HG03354 (cell line): ENCODE results near the gene CHMP2B.

Experiments
- ATAC-seq: cut with Tn5 transposase; IDR thresholded peaks from one replicate; pipeline ENCODE4 v1.9.1; 2021; ENCODE audit warnings: mild to moderate bottlenecking; ENCODE audit not compliant: unreplicated experiment, poor library complexity, severe bottlenecking

Gene CHMP2B, protein sequence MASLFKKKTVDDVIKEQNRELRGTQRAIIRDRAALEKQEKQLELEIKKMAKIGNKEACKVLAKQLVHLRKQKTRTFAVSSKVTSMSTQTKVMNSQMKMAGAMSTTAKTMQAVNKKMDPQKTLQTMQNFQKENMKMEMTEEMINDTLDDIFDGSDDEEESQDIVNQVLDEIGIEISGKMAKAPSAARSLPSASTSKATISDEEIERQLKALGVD

DNA sequence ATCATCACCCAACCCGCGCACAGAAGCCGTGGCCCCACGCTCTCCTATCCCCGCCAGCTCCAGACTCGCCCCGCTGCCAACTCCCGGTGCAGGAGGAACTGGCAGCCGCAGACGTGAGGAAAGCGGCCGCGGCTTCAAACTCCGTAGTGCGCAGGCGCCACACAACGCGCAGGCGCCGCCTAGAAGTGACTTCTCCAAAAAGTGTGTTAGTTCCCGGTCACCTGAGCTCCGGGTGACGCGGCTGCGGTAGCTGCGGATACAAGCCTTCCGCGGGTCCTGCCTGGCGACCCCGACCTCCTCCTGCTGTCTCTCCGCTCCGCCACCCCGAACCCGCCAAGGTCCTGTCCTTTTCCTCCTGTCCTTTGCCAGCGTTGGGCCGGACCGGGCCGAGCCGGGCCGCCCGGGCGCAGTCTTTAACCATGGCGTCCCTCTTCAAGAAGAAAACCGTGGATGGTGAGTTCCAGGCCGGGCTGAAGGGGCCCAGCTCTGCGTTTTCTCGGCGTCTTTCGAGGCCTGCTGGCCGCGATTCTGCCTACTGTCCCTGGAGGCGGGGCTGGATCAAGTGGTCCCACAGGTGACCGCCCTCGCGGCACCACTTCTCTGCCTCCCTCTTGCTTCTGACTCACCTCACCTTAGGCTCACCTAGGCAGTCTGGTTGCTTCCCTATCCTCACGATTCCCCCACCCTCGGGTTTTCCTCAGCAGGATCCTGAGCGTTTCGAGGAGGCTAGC, at the start of gene CHMP2B:
CHMP2B (plus strand) TSS at position 206 of the 731 bp plus-strand sequence; CDS start at position 420, 214 bp downstream.
- ATAC-seq, result peak; percentile 97

DNA sequence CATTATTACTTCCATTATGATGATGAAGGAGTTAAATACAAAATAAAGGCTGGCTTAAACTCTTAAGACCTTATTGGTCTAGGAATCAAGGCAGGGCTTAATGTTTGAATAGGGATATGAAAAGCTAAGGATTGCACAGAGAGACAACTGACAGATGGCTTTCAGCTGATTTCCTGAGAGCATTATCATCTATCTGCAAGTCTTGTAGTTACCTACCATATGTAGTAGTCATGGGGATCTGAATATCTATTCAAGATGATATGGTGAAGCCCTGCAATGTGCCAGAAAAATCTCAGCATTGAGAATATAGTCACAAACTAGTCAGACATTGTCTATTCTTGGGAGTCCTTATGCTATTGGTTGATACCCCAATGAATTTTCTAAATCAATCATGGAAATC, 47.5 kb upstream of the CHMP2B start:
- ATAC-seq, result no peak

DNA sequence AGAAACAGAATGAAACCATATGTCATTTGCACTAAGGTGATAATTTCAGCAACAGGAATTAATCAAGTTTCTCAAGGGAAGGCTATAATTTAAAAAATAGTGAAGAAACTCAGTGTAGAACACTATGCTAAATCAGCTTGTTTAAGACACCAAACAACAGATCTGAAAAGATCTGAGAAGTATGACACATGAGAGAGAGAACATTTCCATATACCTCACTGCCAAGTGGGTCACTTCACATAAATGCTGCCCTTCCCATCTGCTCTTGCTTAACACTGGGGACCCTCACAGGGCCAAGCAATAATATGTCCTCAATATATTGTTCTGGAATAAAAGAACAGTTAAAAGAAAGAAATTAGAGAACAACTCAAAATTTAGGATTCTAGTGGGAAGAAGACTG, 45.6 kb upstream of the CHMP2B start:
- no peak for ATAC-seq

DNA sequence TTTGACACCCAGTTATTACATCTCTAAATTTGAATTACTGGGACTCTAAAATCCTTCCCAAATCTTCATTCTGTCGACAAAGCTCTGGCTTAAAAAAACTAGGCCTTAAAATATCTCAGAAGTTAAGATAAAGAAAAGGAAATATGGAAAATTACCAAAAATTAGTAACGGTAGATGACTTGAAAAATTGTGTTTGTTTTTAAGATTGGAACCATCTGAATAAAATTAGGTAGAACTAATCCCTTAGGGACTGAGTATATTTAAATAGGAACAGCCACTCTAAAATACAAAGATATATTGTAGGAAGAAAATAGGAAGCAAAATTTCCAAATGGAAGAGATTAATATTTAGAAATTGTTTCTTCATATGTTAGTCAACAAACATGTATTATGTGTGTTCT, 45.1 kb upstream of the CHMP2B start:
- no peak for ATAC-seq

DNA sequence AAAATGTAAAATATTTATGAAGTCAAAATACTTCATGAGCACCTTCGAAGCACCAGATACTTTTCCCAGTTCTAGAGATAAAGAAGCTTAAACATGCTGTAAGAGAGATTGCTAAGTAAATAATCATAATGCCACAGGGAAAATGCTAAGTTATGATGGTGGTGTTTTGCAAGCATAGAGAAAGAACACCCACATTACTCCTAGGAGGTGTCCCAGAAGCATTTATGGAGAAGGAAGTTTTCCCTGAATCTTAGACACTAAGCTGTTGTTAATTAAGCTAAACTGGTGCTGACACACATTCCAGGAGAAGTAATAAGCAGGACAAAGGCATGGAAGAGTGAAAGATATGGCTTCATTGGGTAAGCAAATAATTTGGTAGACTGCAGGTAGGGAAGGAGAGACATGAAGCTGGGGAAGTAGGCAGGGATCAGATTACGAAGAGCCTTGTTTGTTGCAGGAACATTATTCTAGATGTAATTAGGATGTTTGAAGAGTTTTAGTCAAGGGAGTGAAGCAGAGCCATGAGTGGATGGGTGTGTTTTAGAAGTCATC, 40.4 kb upstream of the CHMP2B start:
- no peak for ATAC-seq

DNA sequence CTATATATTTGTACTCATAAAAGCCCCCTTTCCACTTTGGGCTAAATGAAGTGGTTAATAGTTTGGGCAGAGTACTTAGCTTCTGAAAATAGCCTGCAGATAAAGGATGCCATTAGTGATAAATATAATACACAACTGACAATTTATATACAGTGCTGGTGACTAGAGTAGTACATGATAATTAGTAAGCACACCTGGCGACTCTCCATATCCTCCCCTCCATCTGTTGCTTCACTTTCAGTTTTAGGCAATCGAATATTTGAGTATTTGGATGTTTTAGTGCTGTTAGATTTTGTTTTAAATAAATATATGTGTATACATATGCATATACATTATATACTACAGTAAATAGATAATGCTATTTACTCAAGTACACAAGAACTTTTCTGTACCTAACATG, 35.9 kb upstream of the CHMP2B start:
- no peak for ATAC-seq

DNA sequence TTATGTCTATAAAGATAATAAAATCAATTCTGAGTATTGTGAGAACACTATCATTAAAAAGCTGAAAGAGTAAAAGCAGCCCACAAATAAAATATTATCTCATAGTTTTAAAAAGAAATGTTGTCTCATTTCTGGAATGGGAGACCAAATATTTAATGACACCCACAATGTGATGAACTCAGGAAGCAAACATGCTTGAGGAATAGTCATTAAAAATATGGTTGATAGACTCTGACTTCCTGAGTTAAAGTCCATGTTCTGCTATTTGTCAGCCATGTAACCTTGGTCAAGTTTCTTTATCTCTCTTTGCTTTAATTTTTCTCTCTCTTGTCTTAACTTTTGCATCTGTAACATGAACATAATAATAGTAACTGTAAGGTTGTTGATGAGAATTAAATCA, 35.5 kb upstream of the CHMP2B start:
- ATAC-seq, result no peak

DNA sequence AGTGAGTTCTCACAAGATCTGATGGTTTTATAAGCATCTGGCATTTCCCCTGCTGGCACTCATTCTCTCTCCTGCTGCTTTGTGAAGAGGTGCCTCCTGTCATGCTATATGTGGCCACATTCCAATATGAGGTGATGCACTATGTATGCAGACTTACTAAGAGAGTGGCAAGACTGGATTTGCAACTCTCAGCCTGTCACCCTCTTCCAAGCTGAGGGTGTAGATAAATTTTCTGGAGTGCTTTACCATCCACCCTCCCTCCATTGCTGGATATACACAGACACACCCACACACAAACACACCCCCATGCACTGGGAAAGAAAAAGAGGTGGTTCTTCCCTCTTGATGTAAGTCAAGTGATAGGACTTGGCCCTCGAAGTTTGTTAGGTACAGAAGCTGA, 30.2 kb upstream of the CHMP2B start:
- no peak for ATAC-seq

DNA sequence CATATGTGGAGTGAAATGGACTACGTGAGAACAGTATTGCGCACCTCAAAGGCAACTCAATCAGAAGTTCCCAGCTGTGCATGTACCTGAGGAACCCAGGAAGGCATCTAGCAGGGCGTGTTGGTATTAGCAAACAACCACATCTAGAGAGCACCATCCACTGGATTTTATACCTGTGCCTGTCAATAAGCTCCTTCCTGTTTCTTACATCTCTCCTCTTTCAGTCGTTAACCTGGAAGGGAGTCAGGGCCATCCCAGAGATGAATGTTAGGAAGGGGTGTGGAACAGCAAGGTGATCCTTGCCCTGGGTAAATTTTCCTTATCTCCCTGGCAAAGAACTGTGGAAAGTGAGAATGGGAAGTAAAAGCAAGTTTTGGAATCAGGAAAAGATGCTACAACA, 29.6 kb upstream of the CHMP2B start:
- no peak for ATAC-seq

DNA sequence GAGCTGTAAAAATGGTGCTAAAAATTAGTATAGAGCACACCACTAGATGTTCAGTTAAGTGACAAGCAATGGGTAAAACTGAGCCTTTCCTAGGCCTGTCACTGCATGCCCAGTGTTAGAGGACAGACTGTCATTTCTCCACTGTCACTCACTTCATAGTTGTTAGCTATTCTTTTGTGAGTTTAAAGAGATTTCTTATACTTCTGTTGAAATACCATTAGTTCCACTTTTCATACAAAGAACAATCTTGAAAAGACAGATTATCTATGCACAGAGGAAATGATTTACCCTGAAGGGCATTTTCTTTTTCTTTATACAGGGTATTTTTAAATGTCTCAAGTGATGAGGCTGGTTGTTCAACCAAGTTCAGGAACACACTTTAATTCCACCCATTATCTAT, 28.3 kb upstream of the CHMP2B start:
- no peak for ATAC-seq

DNA sequence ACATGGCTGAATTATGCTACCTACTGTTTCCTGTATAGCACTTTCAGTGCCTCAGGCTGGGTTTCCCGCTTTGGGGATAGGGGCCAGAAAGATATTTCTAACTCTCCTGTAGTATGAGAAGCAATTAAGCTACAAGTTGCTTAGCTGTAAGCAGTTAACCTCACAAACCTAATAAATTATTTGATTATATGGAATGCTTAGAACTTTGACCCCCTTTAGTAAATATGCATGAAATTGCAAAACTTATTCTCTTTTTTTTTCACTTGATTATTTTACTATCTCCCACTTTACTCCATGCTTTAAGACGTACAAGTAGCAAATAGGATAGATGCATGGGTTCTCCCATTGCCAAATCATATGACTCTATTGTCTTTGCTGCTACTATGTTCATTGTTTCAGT, 27.5 kb upstream of the CHMP2B start:
- no peak for ATAC-seq

DNA sequence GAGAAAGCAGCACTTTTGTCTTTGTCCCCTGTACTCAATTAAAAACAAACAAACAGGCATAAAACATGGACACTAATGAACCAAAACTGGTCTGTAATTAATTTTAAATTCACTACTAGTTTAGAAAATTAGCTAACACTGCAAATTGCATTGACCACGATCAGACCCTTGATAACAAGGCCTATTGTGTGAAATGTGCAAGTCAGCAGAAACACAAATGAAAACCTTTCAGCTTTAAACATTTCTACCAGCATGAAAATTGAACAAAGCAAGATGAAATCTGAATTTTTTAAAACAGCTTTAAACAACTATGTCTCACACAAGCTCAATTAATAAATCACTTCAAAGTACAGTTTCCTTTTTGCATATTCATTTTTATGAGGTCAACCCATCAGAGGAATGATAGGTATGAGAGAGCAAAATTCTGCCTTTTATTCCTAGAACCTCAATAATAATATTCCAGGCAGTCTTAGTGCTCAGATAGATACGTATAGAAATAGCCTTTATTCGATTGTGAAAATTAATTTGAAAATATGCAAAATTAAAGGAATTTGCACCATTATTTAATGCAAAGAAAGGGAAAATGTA, 27.0 kb upstream of the CHMP2B start:
- ATAC-seq, result no peak

DNA sequence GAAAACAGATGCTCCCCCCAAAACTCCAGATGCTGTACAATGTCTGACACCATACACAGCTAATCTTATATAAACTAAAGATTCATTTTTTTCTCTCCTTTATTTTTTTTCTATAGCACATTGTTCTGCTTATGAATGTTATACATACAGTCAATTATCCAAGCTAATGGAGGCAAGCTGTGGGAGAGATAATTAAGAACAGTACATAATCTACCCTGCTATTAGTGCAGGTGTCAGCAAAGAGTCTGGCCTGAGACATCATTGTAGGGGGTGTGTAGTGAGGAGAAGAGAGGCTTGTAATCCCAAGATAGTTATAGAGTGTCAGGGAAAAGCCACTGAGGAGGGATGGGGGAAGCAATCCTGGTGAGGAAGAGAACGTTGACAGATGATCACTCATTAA, 25.4 kb upstream of the CHMP2B start:
- ATAC-seq, result no peak

DNA sequence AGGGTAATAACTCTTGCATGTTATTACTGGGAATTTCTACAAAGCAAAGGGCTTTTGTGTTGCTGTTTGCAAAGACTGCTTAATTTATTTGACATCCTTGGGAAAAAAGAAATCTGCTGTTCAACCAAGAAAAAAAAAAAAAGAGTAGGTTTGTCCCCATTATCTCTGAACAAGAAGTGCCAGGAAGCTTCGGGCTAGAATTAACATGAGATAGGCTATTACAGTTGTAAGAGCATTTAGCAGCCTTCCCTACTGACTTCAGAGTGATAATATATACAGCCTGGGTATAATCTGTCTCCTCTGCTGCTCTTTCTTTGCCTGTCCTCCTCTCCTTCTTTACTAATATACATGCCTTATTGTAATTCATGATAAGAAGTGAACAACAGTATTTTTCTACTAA, 23.3 kb upstream of the CHMP2B start:
- no peak for ATAC-seq

DNA sequence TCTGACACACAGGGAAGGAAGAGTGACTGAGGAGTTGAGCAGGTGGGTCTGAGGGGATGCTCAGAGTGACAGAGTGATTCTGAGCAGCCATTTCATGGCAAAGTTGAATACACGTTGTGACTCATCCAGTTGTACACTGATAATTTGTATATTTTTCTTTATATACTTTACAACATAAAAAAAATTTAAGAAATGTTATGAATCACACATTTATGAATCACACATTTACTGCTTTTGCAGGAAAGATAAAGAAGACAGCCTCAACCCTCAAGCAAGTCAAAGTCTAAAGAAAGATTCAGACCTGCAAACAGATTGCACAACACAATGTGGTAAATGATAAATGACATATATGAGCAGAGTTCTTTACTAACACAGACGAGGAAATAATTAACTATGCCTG, 21.0 kb upstream of the CHMP2B start:
- ATAC-seq, result no peak

DNA sequence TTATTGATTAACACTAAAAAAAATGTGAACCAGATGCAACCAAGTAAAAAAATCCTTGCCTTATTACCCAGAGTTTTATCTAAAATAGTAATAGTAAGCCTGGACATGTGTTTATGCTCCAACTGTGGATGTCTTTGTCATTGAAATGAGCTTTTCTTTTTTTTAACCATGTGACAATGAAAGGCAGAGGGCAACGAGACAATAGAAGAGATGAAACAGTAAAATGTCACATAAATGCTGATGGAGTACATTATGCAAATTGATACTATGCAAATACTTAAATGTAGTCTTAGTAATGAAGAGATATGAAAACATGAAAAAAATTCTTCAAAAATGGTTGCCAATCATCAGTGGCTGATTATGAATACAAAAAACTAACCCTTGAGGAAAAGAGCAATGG, 20.5 kb upstream of the CHMP2B start:
- no peak for ATAC-seq

DNA sequence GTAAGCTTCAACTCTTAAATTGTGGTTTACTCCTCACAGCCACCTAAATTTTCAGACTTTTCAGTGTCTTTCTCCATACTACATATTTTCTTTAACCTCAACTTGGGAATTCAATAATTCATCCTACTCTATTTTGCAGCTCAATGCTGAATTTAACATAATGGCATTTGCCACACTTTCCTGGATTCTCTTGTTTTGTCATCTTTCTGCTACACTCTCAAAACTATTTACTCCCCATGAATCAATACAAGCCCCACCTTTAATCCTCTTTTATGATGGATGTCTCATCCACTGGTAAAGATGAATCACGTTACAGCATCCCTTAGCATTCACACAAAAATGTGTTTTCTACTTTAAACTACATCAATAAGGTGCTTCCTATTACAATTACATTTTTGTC, 19.6 kb upstream of the CHMP2B start:
- no peak for ATAC-seq

DNA sequence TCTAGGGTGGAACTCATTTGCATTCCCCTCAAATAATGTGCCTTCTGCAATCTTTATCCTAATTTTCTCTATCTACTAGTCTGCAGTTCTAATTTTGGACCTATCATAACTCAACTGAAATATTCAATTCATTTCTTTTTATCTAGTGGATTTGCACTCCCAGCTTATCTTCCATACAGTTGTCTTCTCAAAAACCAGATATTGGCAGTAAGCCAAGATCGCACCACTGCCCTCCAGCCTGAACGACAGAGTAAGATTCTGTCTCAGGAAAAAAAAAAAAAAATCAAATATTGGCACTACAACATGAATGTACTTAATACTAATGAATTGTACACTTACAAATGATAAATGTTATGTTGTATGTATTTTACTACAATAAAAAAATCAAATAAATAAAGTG, 18.0 kb upstream of the CHMP2B start:
- no peak for ATAC-seq

DNA sequence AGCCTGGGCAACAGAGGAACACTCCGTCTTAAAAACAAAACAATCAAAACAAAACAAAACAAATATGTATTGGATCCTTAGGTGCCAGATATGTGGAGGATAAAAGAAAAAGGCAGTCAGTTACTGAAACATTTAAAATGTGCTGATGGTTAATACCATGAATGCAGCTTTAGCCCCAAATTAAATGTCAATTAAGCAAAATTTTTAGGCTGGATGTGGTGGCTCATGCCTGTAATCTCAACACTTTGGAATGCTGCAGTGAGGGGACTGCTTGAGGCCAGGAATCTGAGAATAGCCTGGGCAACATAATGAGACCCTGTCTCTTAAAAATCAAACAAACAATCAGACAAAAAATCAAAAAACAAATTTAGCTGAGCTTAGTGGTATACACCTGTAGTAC, 8.5 kb upstream of the CHMP2B start:
- no peak for ATAC-seq

DNA sequence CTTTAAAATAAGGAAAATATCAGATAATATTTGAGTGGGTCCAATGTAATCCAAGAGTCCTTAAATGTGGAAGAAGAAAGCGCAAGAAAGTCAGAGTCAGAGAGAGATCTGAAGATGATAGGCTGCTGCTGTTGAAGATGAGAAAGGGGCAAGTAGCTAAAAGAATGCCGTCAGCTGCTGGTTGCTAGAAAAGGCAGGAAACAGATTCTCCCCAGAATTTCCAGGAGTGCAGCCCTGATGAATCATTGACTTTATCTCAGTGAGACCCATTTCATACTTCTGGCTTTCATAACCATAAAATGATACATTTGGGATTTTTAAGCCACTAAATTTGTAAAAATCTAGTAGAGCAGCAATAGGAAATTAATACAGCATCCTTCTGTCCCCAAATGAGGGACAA, 7.5 kb upstream of the CHMP2B start:
- no peak for ATAC-seq

DNA sequence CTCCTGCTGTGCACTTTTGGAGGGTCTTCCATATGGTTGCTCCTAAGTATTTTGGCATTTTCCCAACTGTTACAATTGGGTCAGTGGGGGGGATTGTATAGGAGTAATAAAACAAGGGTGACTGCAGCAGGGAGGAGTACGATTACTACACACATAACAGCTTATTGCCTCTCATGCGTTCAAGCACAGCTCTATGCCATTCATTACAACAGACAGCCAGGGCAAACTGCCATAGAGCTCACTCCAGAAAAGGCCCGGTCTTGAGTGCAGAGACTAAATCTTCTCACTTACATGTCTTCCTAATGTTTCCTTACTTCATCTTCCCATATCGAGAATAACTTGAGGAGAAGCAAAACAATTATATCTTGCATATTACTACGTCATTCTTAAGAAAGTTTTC, 1.4 kb upstream of the CHMP2B start:
- ATAC-seq, result no peak
